Left ventricle myocardium inferior (tissue), 1 donor: ENCODE results near the gene INSYN2B. TPM values are rescaled to one million over a fixed set of nuclear protein-coding genes. Genes with fewer than 3 reads are reported as not detected.

Experiments
- DNase-seq: peaks from one replicate; pipeline ENCODE4 v3.0.0-alpha.2; 2020
- H3K27ac ChIP-seq: fragments of 200-600 bp; replicated peaks from 2 replicates; pipeline ENCODE4 v1.8.0; 2021
- H3K27me3 ChIP-seq: fragments of 200-600 bp; 2 replicates; pipeline ENCODE4 v1.8.0; 2021; ENCODE audit warnings: low read depth
- H3K36me3 ChIP-seq: fragments of 200-600 bp; 2 replicates; pipeline ENCODE4 v1.8.0; 2021
- H3K4me1 ChIP-seq: fragments of 200-600 bp; 2 replicates; pipeline ENCODE4 v1.8.0; 2021
- H3K4me3 ChIP-seq: fragments of 200-600 bp; 2 replicates; pipeline ENCODE4 v1.8.0; 2021; ENCODE audit warnings: mild to moderate bottlenecking, moderate library complexity
- H3K9me3 ChIP-seq: fragments of 200-600 bp; replicated peaks from 2 replicates; pipeline ENCODE4 v1.8.0; 2021
- CTCF ChIP-seq: fragments of 200-600 bp; IDR thresholded peaks from 2 replicates; pipeline ENCODE4 v1.8.0; 2021; ENCODE audit warnings: antibody characterized with exemption, mild to moderate bottlenecking, borderline replicate concordance
- intact Hi-C: fragments of 100-400 bp; cut with micrococcal nuclease; formaldehyde crosslinking; loops from one replicate; pipeline ENCODE4 v1.11.0; 2022
- long read RNA-seq: library from polyadenylated mRNA; unstranded; transcript quantifications from one replicate; pipeline ENCODE4 v2.0.0, GENCODE V29; 2021
- total RNA-seq: library from RNA; stranded (reverse); fragmentation: NEBNext Ultra II Directional; extraction: Animal tissue kit (Norgen Biotek cat#: 25700); gene quantifications from one replicate; pipeline ENCODE4 v1.2.1, GENCODE V29; 2021
- donor health status: DM: no; HTN: yes; CAD: no; lungs with severe emphysema.

The INSYN2B gene
- total RNA-seq: 0.08 TPM
- long read RNA-seq: 0 reads

- intact Hi-C loops: loop anchor here (10.0 kb wide), 1 partner anchor 276 kb away; no protein-coding TSS in a partner anchor
- peak; percentile 71 for TF ChIP-seq CTCF
- peak within 1 kb of the TSS; percentile 48 for H3K4me3 ChIP-seq
These were observed at the start of gene INSYN2B for GRCh38 chr5:169980418-169981053. INSYN2B (minus strand) TSS chr5:169980495; CDS start chr5:169883898, 96,597 bp downstream.

GRCh38 chr5:170028124-170028523 is 47.8 kb upstream of the INSYN2B start:
- DNase-seq: no peak
- Histone ChIP-seq H3K9me3 (no peaks in the 10 kb centered on the region), H3K27ac (no peak overlapping the region), H3K36me3 (no peaks in the 10 kb centered on the region), H3K4me3 (no peak overlapping the region), H3K4me1 (no peaks in the 10 kb centered on the region), H3K27me3 (peaks cover 41% of the 10 kb centered on the region)
- no peak for TF ChIP-seq CTCF
- intact Hi-C loops: no loop called here

More at GRCh38 chr5:169980418-169981053, at the start of gene INSYN2B:
- DNase-seq: peak; percentile 51
- Histone ChIP-seq H3K9me3 (no peaks in the 10 kb centered on the region), H3K36me3 (no peaks in the 10 kb centered on the region), H3K4me1 (peaks cover 20% of the 10 kb centered on the region), H3K27me3 (peaks cover 75% of the 10 kb centered on the region), H3K27ac (no peak within 1 kb of the TSS)

- no peaks in the 10 kb centered on the region for H3K4me1 ChIP-seq
- peaks cover 64% of the 10 kb centered on the region for H3K27me3 ChIP-seq
- no peak for TF ChIP-seq CTCF
- no peaks in the 10 kb centered on the region for H3K9me3 ChIP-seq
- H3K36me3 ChIP-seq: no peaks in the 10 kb centered on the region
- no peak for DNase-seq
- H3K27ac ChIP-seq: no peak overlapping the region
- intact Hi-C loops: no loop called here
- H3K4me3 ChIP-seq: no peak overlapping the region
These were observed 45.6 kb upstream of the INSYN2B start for GRCh38 chr5:170025853-170026252.

GRCh38 chr5:170021506-170021905 is 41.2 kb upstream of the INSYN2B start:
- no peak overlapping the region for H3K27ac ChIP-seq
- H3K27me3 ChIP-seq: peaks cover 81% of the 10 kb centered on the region
- no peak for TF ChIP-seq CTCF
- H3K4me3 ChIP-seq: no peak overlapping the region
- H3K36me3 ChIP-seq: no peaks in the 10 kb centered on the region
- DNase-seq: no peak
- intact Hi-C loops: no loop called here
- no peaks in the 10 kb centered on the region for H3K9me3 ChIP-seq
- no peaks in the 10 kb centered on the region for H3K4me1 ChIP-seq

- intact Hi-C loops: no loop called here
- TF ChIP-seq CTCF: no peak
- DNase-seq: no peak
- H3K4me3 ChIP-seq: no peak overlapping the region
- no peak overlapping the region for H3K27ac ChIP-seq
- peaks cover 83% of the 10 kb centered on the region for H3K27me3 ChIP-seq
- H3K36me3 ChIP-seq: no peaks in the 10 kb centered on the region
- no peaks in the 10 kb centered on the region for H3K9me3 ChIP-seq
- no peaks in the 10 kb centered on the region for H3K4me1 ChIP-seq
These were observed 40.1 kb upstream of the INSYN2B start for GRCh38 chr5:170020423-170020822.
